Natural killer cell (primary cell): Measurements from ENCODE around the gene RNF17. TPM values are rescaled to one million over a fixed set of nuclear protein-coding genes. Genes with fewer than 3 reads are reported as not detected.

Experiments
- ATAC-seq, 3 donors: fragments of 150-1000 bp in 2 of 3; fragments of 200-7000 bp in 1 of 3; cut with Tn5 transposase; 1 replicate in 1 of 3; 2 replicates in 2 of 3; pipeline ENCODE4 v1.10.0; 2021; ENCODE audit warnings: mild to moderate bottlenecking in 2 of 3, moderate library complexity in 2 of 3
- DNase-seq, 2 donors: peaks; one replicate each; pipeline versions ENCODE4 v3.0.0 to v3.0.0-alpha.2; 2013 to 2021; ENCODE audit warnings: mixed read lengths in 1 of 2
- H3K27ac ChIP-seq: one replicate; pipeline ENCODE4 v1.5.1; 2013; ENCODE audit warnings: mild to moderate bottlenecking, low read length
- H3K27me3 ChIP-seq: one replicate; pipeline ENCODE4 v1.6.1; 2013; ENCODE audit warnings: low read length; ENCODE audit not compliant: control insufficient read depth, insufficient read depth
- H3K36me3 ChIP-seq: one replicate; pipeline ENCODE4 v1.6.1; 2013; ENCODE audit warnings: low read length; ENCODE audit not compliant: control insufficient read depth, insufficient read depth
- H3K4me1 ChIP-seq: one replicate; pipeline ENCODE4 v1.6.1; 2013; ENCODE audit warnings: low read length; ENCODE audit not compliant: control insufficient read depth, insufficient read depth
- H3K4me3 ChIP-seq: one replicate; pipeline ENCODE4 v1.5.1; 2013; ENCODE audit warnings: low read length
- H3K9me3 ChIP-seq: one replicate; pipeline ENCODE4 v1.6.1; 2013; ENCODE audit warnings: low read length; ENCODE audit not compliant: control insufficient read depth, insufficient read depth
- H3K27ac Mint-ChIP-seq, 2 donors: one replicate each; pipeline ENCODE4 v1.8.0; 2022; ENCODE audit warnings: mild to moderate bottlenecking in 2 of 2, mixed read lengths in 2 of 2, moderate library complexity in 1 of 2
- H3K27me3 Mint-ChIP-seq, 2 donors: one replicate each; pipeline ENCODE4 v1.8.0; 2022; ENCODE audit warnings: low read depth in 2 of 2, mixed read lengths in 2 of 2
- H3K36me3 Mint-ChIP-seq: one replicate; pipeline ENCODE4 v1.8.0; 2022; ENCODE audit warnings: mixed read lengths
- H3K4me1 Mint-ChIP-seq, 2 donors: one replicate each; pipeline ENCODE4 v1.8.0; 2022; ENCODE audit warnings: mixed read lengths in 2 of 2
- H3K4me3 Mint-ChIP-seq: one replicate; pipeline ENCODE4 v1.8.0; 2022; ENCODE audit warnings: mild to moderate bottlenecking, moderate library complexity, mixed read lengths
- H3K9me3 Mint-ChIP-seq, 2 donors: one replicate each; pipeline ENCODE4 v1.8.0; 2022; ENCODE audit warnings: mixed read lengths in 2 of 2
- CTCF ChIP-seq: fragments of 200-600 bp; IDR thresholded peaks from one replicate; pipeline ENCODE4 v1.8.0; 2022; ENCODE audit warnings: antibody characterized with exemption
- WGBS: methylation state at CpG from one replicate; pipeline ENCODE4 v1.1.7; 2013; ENCODE audit warnings: missing lambda C conversion rate; ENCODE audit not compliant: insufficient coverage; 5-methylcytosine and 5-hydroxymethylcytosine counted together
- intact Hi-C: fragments of 100-400 bp; cut with micrococcal nuclease; formaldehyde crosslinking; loops from one replicate; pipeline ENCODE4 v1.14.2; 2022
- total RNA-seq, 4 donors: library from RNA; stranded (reverse); fragments of 120-200 nt in 1 of 4; gene quantifications; one replicate each; pipeline versions ENCODE4 v1.2.3 to v1.2.4, GENCODE V29; 2013 to 2022

Gene RNF17
- not detected for total RNA-seq
- total RNA-seq (2013) = 0.11 TPM

- Mint-ChIP-seq H3K9me3 (no peaks in the 10 kb centered on the region), H3K36me3 (no peaks in the 10 kb centered on the region), H3K4me1 (no peaks in the 10 kb centered on the region), H3K4me3 (no peak within 1 kb of the TSS), H3K27ac (no peak within 1 kb of the TSS), H3K27me3 (peaks cover 7 to 16% of the 10 kb centered on the region in 2 donors)
- TF ChIP-seq CTCF = no peak
- no peaks in the 10 kb centered on the region for H3K9me3 ChIP-seq
- H3K4me3 ChIP-seq = no peak within 1 kb of the TSS
- DNase-seq (no peak), ATAC-seq (no peak)
- H3K36me3 ChIP-seq = no peaks in the 10 kb centered on the region
- no peak within 1 kb of the TSS for H3K27ac ChIP-seq
- WGBS = 90% methylated on average over 26 of the region's 28 CpGs
- H3K4me1 ChIP-seq = no peaks in the 10 kb centered on the region
- intact Hi-C loops = no loop called here
- no peaks in the 10 kb centered on the region for H3K27me3 ChIP-seq
These were observed at the start of gene RNF17 for GRCh38 chr13:24763596-24764275. RNF17 (plus strand) TSS chr13:24764169; CDS start chr13:24764204, 35 bp downstream.

GRCh38 chr13:24716011-24716410 is 48.0 kb upstream of the RNF17 start:
- intact Hi-C loops = no loop called here
- Mint-ChIP-seq H3K4me1 (peaks cover 0 to 5% of the 10 kb centered on the region in 2 donors), H3K9me3 (no peaks in the 10 kb centered on the region), H3K27ac (no peak overlapping the region), H3K36me3 (no peaks in the 10 kb centered on the region), H3K27me3 (peaks cover 5 to 6% of the 10 kb centered on the region in 2 donors), H3K4me3 (no peak overlapping the region)
- no peak overlapping the region for H3K4me3 ChIP-seq
- TF ChIP-seq CTCF = no peak
- H3K27ac ChIP-seq = no peak overlapping the region
- H3K9me3 ChIP-seq = no peaks in the 10 kb centered on the region
- no peak for DNase-seq
- ATAC-seq = no peak
- H3K4me1 ChIP-seq = no peaks in the 10 kb centered on the region
- H3K36me3 ChIP-seq = no peaks in the 10 kb centered on the region
- 16% methylated on average over 4 of the region's 5 CpGs for WGBS
- H3K27me3 ChIP-seq = no peaks in the 10 kb centered on the region

GRCh38 chr13:24716446-24716845 is 47.5 kb upstream of the RNF17 start:
- Mint-ChIP-seq H3K4me1 (peaks cover 0 to 5% of the 10 kb centered on the region in 2 donors), H3K27ac (no peak overlapping the region), H3K9me3 (no peaks in the 10 kb centered on the region), H3K4me3 (no peak overlapping the region), H3K27me3 (peaks cover 5 to 6% of the 10 kb centered on the region in 2 donors), H3K36me3 (no peaks in the 10 kb centered on the region)
- H3K9me3 ChIP-seq = no peaks in the 10 kb centered on the region
- no peak overlapping the region for H3K27ac ChIP-seq
- H3K36me3 ChIP-seq = no peaks in the 10 kb centered on the region
- H3K4me1 ChIP-seq = no peaks in the 10 kb centered on the region
- no peak overlapping the region for H3K4me3 ChIP-seq
- DNase-seq = no peak
- intact Hi-C loops = no loop called here
- 90% methylated on average over 7 of the region's 7 CpGs for WGBS
- no peaks in the 10 kb centered on the region for H3K27me3 ChIP-seq
- TF ChIP-seq CTCF = no peak
- ATAC-seq = no peak

GRCh38 chr13:24717217-24717616 is 46.8 kb upstream of the RNF17 start:
- no peaks in the 10 kb centered on the region for H3K4me1 ChIP-seq
- H3K27ac Mint-ChIP-seq = no peak overlapping the region
- H3K36me3 ChIP-seq = no peaks in the 10 kb centered on the region
- H3K27ac ChIP-seq = no peak overlapping the region
- no peaks in the 10 kb centered on the region for H3K36me3 Mint-ChIP-seq
- intact Hi-C loops = no loop called here
- no peak overlapping the region for H3K4me3 ChIP-seq
- DNase-seq (no peak), ATAC-seq (no peak)
- no peak overlapping the region for H3K4me3 Mint-ChIP-seq
- H3K4me1 Mint-ChIP-seq = peaks cover 0 to 5% of the 10 kb centered on the region in 2 donors
- H3K27me3 Mint-ChIP-seq = peaks cover 5 to 6% of the 10 kb centered on the region in 2 donors
- WGBS = 76% methylated on average over 4 of the region's 4 CpGs
- no peak for TF ChIP-seq CTCF
- H3K9me3 ChIP-seq = no peaks in the 10 kb centered on the region
- H3K27me3 ChIP-seq = no peaks in the 10 kb centered on the region
- no peaks in the 10 kb centered on the region for H3K9me3 Mint-ChIP-seq
